GM18499 (cell line): Measurements from ENCODE around the gene ZBTB42.

Source experiments
- ATAC-seq: cut with Tn5 transposase; IDR thresholded peaks from one replicate; pipeline ENCODE4 v1.9.1; 2021; ENCODE audit warnings: moderate number of reproducible peaks; ENCODE audit not compliant: insufficient read depth, unreplicated experiment

Gene ZBTB42

GRCh38 chr14:104768437-104769323 lies 32.2 kb upstream of the ZBTB42 start:
- ATAC-seq, result no peak

DNA sequence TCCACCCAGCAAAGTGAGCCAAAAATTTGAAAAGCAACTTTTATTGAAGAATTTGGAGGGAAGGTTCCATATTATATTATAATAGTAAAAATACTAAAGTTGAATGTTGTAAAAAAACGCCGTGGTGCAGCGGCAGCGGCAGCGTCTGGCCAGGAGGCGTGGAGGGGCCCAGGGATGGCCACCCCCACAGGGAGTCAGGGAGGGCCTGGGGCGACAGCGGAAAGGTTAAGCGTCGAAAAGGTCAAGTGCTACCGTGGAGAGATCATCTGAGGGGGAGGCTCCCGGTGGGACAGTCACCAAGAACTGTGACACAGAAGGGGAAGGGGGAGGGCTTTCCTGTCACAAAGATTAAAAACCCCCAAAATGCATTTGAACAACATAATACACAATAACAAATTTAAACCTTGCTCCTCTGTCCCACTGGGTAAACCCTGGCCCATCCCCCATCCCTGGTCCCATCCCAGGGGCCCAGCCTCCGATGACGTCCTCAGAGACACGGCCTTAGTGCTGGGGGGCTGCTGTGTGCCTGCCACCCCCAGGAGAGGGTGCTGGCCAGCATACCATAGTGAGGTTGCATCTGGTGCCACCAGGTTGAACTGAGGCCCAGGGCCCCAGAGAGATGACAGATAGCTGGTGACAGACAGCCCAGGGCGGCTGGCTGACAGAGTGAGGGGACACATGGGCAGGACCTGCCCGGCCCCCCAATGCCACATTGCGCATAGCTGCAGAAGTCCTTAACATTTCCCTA lies 31.4 kb upstream of the ZBTB42 start:
- ATAC-seq, result no peak

DNA sequence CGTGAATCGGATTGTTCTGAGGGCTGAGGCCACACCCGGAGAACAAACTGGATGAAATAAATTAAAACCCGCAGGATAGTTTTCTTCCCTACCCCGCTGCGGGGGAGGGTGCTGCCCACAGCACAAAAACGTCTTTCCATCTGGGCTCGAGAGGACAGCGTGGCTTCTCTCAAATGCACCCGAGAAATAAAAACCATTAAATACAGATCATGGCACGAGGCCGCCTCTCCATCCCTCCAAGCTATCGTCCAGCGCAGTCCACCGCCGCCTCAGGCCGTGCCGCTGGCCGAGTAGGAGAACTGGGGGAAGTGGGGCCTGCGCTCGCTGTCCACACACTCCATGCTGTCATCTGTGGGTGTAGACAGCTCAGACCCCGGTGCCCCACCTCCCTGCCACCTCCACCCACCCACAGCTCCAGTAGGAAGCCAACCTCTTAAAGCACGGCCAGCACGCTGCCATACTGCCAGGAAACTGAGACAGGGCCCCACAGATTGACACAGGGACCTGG lies 30.8 kb upstream of the ZBTB42 start:
- ATAC-seq, result no peak

- no peak for ATAC-seq
These were observed 30.0 kb upstream of the ZBTB42 start for GRCh38 chr14:104770851-104771272.

DNA sequence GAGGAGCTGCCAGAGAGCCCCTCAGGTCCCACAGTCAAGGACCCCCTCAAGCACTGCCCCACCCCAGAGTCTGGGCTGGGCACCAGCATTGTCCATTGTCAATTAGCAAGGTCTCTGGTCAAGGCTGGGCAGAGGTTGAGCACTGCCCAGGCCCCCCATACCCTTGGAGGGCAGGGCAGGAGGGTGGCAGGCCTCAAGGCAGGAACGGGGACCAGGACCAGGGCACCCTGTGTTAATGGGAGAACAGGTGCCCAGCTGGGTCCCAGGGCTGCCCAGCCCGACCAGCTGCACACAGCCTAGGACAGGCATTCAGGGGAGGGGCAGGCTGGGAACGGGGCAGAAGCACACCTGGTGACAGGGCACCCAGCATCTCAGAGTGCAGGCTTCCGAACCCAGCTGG lies 29.5 kb upstream of the ZBTB42 start:
- no peak for ATAC-seq

DNA sequence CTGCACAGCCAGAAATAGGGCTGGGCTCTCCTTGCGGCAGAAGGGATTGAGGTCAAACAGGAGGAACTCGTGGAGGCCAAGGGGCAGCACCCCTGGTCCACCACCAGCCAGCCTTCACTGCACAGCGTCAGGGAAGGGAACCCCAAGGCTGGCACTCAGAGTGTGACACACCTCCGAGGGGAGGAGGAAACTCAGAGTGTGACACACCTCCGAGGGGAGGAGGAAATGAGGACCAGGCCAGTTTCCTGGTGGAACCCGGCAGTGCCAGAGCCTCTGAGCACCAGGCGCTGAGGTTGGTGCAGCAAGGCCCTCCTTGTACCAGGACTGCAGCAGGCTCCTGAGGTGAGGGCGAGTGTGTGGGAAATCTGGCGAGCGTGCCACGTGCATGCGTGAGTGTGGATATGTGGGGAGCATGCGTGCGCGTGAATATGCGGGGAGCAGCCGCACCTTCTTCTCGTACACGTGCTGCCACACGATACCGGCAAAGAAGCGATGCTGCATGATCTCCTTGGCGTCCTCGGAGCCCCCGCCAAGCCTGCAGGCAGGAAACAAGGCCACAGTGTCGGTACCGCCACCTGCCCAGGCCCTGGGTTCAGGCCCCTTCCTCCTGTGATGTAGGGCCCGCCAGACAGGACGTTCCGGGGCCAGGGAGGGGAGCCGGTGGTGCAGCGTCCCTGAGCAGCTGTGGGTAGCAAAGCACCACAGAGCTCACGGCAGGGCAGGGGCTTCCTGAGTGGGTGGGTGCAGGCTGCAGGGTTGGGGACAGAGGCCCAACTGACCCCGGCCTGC lies 28.8 kb upstream of the ZBTB42 start:
- no peak for ATAC-seq

DNA sequence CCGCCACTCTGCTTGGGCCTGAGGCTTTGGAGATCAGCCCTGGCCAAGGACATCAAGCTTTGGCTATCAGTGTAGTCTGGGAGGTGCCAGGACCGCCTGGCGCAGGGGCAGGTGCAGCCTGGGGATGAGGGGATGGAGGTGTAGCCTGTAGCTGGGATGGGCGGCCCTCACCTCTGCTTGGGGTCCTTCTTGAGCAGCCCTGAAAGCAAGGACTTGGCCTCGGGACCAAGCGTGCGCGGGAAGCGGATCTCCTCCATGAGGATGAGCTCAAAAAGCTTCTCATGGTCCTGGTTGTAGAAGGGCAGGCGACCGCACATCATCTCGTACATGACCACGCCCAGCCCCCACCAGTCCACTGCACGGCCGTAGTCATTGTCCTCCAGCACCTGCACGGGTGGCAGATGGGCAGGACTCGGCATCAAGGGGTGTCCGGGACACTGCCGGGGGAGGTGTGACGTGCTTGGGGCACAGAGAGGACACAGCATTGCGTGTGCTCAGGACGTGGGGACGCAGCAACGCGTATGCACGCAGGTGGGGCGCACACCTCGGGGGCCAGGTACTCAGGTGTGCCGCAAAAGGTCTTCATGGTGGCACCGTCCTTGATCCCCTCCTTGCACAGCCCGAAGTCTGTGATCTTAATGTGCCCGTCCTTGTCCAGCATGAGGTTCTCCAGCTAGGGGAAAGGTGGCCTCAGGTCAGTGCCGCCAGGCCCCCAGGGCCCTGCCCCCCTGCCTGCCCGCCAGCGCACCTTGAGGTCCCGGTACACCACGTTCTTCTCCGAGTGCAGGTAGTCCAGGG lies 28.0 kb upstream of the ZBTB42 start:
- no peak for ATAC-seq

DNA sequence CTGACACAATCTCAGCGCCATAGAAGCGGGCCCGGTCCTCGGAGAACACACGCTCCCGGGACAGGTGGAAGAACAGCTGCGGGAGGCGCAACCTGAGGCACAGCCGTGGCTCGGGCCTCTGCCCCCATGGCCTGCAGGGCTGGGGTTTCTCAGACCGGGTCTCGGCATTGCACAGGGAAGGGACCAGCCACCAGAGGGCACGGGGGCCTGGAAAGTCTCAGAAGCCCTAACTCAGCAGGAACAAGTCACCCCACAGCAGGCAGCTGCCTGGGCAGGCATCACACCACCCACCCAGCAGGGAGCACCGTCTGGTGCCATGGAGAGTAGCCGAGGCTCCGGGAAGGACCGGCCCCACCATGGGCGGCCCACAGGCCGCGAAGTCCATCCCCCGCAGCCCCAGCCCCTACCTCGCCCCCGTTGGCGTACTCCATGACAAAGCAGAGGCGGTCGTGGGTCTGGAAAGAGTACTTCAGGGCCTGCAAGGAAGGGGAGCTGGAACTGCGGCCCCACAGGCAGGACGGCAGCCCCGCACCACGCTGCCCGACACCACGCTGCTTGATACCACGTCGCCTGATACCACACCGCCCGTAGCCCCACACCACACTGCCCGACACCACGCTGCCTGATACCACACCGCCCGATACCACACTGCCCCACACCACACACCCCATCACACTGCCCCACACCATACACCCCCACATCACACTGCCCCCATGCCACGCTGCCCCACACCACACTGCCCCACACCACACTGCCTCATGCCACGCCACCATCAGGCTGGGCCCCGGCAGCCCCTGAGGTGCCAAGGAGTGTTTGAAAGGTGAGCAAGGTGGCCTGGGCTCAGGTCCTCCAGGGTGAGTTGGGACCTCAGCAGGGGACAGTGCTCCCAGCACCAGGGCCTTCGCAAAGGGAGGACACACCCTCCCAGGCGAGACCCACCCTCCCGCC lies 27.1 kb upstream of the ZBTB42 start:
- ATAC-seq, result no peak

- ATAC-seq, result no peak
These were observed 26.3 kb upstream of the ZBTB42 start for GRCh38 chr14:104774453-104775072.

DNA sequence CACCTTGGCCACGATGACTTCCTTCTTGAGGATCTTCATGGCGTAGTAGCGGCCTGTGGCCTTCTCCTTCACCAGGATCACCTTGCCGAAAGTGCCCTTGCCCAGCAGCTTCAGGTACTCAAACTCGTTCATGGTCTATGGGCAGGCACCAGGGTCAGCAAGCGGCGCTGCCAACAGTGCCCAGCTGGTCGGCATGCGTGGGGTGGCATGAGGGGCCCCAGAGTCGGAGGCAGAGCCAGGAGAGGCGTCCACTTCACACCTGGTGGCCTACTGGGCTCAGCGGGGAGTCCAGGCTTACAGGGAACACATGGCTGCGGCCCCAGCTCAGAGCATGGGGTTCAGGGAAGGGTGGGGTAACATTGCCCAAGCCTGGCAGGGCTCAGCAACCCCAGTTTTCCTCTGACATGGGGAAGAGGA lies 25.8 kb upstream of the ZBTB42 start:
- ATAC-seq, result no peak

- ATAC-seq, result no peak
These were observed 24.4 kb upstream of the ZBTB42 start for GRCh38 chr14:104776481-104776880.

- ATAC-seq, result no peak
These were observed 23.7 kb upstream of the ZBTB42 start for GRCh38 chr14:104776961-104777807.

GRCh38 chr14:104777808-104778249 lies 23.1 kb upstream of the ZBTB42 start:
- ATAC-seq, result no peak

- no peak for ATAC-seq
These were observed 22.1 kb upstream of the ZBTB42 start for GRCh38 chr14:104778694-104779331.

DNA sequence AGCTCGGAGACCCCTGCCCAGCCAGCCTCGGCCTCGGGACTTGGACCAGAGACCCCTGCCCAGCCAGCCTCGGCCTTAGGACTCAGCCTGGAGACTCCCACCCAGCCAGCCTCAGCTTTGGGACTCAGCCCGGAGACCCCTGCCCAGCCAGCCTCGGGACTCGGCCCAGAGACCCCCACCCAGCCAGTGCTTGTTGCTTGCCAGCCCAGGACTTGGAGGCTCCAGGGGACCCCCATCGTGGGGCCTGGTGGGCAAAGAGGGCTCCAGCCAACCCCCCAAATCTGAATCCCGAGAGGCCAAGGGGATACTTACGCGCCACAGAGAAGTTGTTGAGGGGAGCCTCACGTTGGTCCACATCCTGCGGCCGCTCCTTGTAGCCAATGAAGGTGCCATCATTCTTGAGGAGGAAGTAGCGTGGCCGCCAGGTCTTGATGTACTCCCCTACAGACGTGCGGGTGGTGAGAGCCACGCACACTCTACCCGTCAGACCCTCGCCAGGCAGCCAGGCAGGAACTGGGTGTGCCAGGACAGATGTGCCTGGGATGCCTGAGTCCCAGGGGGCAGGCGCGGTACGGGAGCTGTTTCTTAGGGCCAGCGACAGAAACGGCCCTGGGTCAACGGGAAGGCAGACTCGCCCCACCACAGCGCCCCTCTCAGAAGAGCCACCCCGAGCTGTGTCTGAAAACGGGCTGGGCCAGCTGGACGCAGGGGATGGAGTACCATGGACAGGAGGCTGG lies 21.0 kb upstream of the ZBTB42 start:
- ATAC-seq, result no peak

DNA sequence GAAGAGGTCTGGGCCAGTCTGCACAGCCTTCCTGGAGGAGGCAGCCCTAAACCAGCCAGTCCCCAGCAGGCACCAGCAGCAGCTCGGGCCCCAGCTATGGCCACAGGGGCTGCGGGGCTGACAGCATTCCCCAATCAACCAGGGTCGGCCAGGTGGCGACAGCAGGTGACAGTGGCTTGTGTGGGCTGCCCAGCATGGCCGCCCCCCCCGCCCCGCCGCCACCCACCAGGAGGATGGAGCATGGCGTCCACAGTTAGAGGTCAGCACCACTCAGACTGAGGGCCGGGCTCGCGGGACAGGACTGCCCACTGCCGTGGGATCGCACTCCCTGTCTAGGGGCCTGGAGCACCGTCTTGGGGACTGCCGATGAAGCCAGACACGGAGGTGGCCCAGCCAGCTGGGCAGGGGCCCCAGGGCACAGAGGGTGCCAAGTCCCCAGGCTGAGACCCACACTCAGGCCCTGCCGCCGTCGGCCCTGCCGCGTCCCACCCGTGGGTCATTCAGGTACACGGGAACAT lies 20.3 kb upstream of the ZBTB42 start:
- ATAC-seq, result no peak
